Measurements from ENCODE around the gene TBC1D5. TPM values are rescaled to one million over a fixed set of nuclear protein-coding genes. Genes with fewer than 3 reads are reported as not detected.

The TBC1D5 gene
- total RNA-seq, 1 experiment from 2014 or later: 33.9 TPM

DNA sequence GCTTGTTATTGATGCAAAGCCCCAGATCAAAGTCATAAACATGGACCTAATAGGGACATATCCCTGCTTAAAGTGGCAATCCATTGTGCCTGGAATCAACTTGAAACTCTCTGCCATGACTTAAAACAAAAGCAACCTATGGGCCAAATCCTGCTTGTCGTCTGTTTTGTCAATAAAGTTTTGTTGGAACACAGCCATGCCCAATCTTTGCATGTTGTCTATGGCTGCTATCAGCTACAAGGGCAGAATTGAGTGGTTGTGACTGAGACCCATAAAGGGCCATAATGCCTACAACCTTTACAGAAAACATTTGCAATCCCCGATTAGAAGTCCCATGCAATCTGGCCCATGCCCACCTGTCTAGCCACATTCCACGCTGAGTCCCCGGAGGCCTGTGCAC lies 622.3 kb downstream of the TBC1D5 start:
- Histone ChIP-seq H3K9me2 (ENCODE audit: insufficient read depth) (no peaks in the 10 kb centered on the region), H3K27me3 (ENCODE audit: insufficient read depth, low read length) (no peaks in the 10 kb centered on the region), H3K4me3 (replicated peaks in 1 of 2; ENCODE audit: low read depth in 1 of 2, low read length in 2 of 2) (no peak overlapping the region), H3K9ac (ENCODE audit: low read length) (no peak overlapping the region), H3K79me2 (ENCODE audit: insufficient read depth, low read length) (no peaks in the 10 kb centered on the region), H4K20me1 (ENCODE audit: insufficient read depth) (no peaks in the 10 kb centered on the region), H3K4me1 (ENCODE audit: control insufficient read depth in 1 of 2, insufficient read depth in 2 of 2, low read length in 2 of 2) (no peaks in the 10 kb centered on the region), H3K36me3 (ENCODE audit: control insufficient read depth in 1 of 2, insufficient read depth in 2 of 2, low read length in 2 of 2) (no peaks in the 10 kb centered on the region), H3K9me3 (ENCODE audit: control insufficient read depth in 1 of 2, insufficient read depth in 1 of 2, low read depth in 1 of 2, low read length in 2 of 2) (no peaks in the 10 kb centered on the region), H3K27ac (ENCODE audit: low read depth, low read length) (no peak overlapping the region), H2AFZ (ENCODE audit: low read depth, low read length, poor library complexity, severe bottlenecking) (no peak overlapping the region), H3K4me2 (ENCODE audit: low read length) (no peak overlapping the region)
- RAD21 ChIA-PET (ENCODE audit: low non-redundant PET in 1 of 2, low total read pairs in 2 of 2, uncharacterized antibody in 2 of 2, unreplicated experiment in 2 of 2): no interaction called here
- no TSS peak for BruUV-seq (replicated peaks)
- intact Hi-C loops (cut with micrococcal nuclease): no loop called here
- DNase-seq (ENCODE audit: low read depth, low spot score) (no peak), ATAC-seq (no peak)
- CTCF ChIA-PET: no interaction called here
- POLR2A ChIA-PET: no interaction called here
- TF ChIP-seq POLR2AphosphoS5 (IDR thresholded peaks at IDR 0.05; ENCODE audit: low read depth, low read length) (no peak), SP1 (IDR thresholded peaks at IDR 0.05; ENCODE audit: low read depth) (no peak), POLR2A (IDR thresholded peaks at IDR 0.05; ENCODE audit: borderline replicate concordance, extremely low read depth, insufficient read depth, insufficient read length) (no peak), ZNF274 (IDR thresholded peaks at IDR 0.05; ENCODE audit: low read depth, low read length) (no peak), MAX (IDR thresholded peaks at IDR 0.05) (no peak), ZFX (IDR thresholded peaks at IDR 0.05) (no peak), EZH2phosphoT487 (IDR thresholded peaks at IDR 0.05; ENCODE audit: borderline replicate concordance) (no peak), SRF (IDR thresholded peaks at IDR 0.05; ENCODE audit: low read depth) (no peak), FOSL1 (IDR thresholded peaks at IDR 0.05; ENCODE audit: low read depth) (no peak), JUND (IDR thresholded peaks at IDR 0.05) (no peak), RAD21 (IDR thresholded peaks at IDR 0.05; ENCODE audit: low read depth) (no peak), CBX3 (IDR thresholded peaks at IDR 0.05; ENCODE audit: low read depth) (no peak), ELF1 (IDR thresholded peaks at IDR 0.05; ENCODE audit: borderline replicate concordance, low read depth) (no peak), YY1 (IDR thresholded peaks at IDR 0.05; ENCODE audit: extremely low read depth, insufficient replicate concordance, low read depth, low read length) (no peak), CEBPB (IDR thresholded peaks at IDR 0.05; ENCODE audit: low read depth) (no peak), EZH2 (IDR thresholded peaks at IDR 0.05) (no peak), SIN3A (IDR thresholded peaks at IDR 0.05; ENCODE audit: low read depth) (no peak)
- TF ChIP-seq, protein P1, sequence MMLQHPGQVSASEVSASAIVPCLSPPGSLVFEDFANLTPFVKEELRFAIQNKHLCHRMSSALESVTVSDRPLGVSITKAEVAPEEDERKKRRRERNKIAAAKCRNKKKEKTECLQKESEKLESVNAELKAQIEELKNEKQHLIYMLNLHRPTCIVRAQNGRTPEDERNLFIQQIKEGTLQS (IDR thresholded peaks at IDR 0.05): no peak
- TF ChIP-seq, protein P2, sequence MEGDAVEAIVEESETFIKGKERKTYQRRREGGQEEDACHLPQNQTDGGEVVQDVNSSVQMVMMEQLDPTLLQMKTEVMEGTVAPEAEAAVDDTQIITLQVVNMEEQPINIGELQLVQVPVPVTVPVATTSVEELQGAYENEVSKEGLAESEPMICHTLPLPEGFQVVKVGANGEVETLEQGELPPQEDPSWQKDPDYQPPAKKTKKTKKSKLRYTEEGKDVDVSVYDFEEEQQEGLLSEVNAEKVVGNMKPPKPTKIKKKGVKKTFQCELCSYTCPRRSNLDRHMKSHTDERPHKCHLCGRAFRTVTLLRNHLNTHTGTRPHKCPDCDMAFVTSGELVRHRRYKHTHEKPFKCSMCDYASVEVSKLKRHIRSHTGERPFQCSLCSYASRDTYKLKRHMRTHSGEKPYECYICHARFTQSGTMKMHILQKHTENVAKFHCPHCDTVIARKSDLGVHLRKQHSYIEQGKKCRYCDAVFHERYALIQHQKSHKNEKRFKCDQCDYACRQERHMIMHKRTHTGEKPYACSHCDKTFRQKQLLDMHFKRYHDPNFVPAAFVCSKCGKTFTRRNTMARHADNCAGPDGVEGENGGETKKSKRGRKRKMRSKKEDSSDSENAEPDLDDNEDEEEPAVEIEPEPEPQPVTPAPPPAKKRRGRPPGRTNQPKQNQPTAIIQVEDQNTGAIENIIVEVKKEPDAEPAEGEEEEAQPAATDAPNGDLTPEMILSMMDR (IDR thresholded peaks at IDR 0.05 in 2 of 3, conservative IDR thresholded peaks at IDR 0.05 in 1 of 3; ENCODE audit: borderline replicate concordance in 1 of 3, insufficient read depth in 1 of 3, low read depth in 2 of 3, low read length in 2 of 3): no peak
- TF ChIP-seq, protein P3, sequence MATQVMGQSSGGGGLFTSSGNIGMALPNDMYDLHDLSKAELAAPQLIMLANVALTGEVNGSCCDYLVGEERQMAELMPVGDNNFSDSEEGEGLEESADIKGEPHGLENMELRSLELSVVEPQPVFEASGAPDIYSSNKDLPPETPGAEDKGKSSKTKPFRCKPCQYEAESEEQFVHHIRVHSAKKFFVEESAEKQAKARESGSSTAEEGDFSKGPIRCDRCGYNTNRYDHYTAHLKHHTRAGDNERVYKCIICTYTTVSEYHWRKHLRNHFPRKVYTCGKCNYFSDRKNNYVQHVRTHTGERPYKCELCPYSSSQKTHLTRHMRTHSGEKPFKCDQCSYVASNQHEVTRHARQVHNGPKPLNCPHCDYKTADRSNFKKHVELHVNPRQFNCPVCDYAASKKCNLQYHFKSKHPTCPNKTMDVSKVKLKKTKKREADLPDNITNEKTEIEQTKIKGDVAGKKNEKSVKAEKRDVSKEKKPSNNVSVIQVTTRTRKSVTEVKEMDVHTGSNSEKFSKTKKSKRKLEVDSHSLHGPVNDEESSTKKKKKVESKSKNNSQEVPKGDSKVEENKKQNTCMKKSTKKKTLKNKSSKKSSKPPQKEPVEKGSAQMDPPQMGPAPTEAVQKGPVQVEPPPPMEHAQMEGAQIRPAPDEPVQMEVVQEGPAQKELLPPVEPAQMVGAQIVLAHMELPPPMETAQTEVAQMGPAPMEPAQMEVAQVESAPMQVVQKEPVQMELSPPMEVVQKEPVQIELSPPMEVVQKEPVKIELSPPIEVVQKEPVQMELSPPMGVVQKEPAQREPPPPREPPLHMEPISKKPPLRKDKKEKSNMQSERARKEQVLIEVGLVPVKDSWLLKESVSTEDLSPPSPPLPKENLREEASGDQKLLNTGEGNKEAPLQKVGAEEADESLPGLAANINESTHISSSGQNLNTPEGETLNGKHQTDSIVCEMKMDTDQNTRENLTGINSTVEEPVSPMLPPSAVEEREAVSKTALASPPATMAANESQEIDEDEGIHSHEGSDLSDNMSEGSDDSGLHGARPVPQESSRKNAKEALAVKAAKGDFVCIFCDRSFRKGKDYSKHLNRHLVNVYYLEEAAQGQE (IDR thresholded peaks at IDR 0.05; ENCODE audit: low read depth): no peak

Measured in HCT116 (cell line).